HepG2 (cell line): ENCODE measurements around the gene TNS1.

Source experiments
- ATF7 ChIP-seq, 2 experiments: fragments of 450-650 bp in 1 of 2; sonication (generic) in 1 of 2; formaldehyde crosslinking in 1 of 2; IDR thresholded peaks; 2 replicates each; pipeline versions ENCODE4 v1.4.0 to v1.6.1; 2016 to 2020; ENCODE audit warnings: antibody characterized with exemption in 1 of 2, mild to moderate bottlenecking in 1 of 2, missing genetic modification reagents in 1 of 2
- EZH2 ChIP-seq: conservative IDR thresholded peaks from 2 replicates; pipeline ENCODE4 v1.6.1; 2012; ENCODE audit warnings: mild to moderate bottlenecking, low read depth, low read length, moderate library complexity
- HDAC2 ChIP-seq: sonication (generic); formaldehyde crosslinking; IDR thresholded peaks from 2 replicates; pipeline ENCODE4 v1.4.0; 2020; ENCODE audit warnings: missing genetic modification reagents
- IRF2 ChIP-seq: IDR thresholded peaks from 2 replicates; pipeline ENCODE4 v1.6.1; 2018; ENCODE audit warnings: missing genetic modification reagents, missing compliant biosample characterization
- NFIC ChIP-seq: IDR thresholded peaks from 2 replicates; pipeline ENCODE4 v1.6.1; 2012; ENCODE audit warnings: mild to moderate bottlenecking, low read length, inconsistent platforms
- POLR2A ChIP-seq, 2 experiments: IDR thresholded peaks; 2 replicates each; pipeline ENCODE4 v1.6.1; 2011; ENCODE audit warnings: low read depth in 2 of 2, low read length in 2 of 2, mild to moderate bottlenecking in 1 of 2, moderate library complexity in 1 of 2; ENCODE audit not compliant: insufficient read depth in 1 of 2
- RAD21 ChIP-seq: fragments of 450-650 bp; formaldehyde crosslinking; IDR thresholded peaks from 2 replicates; pipeline ENCODE4 v1.5.0; 2020; ENCODE audit warnings: mild to moderate bottlenecking
- ZKSCAN5 ChIP-seq: sonication (generic); formaldehyde crosslinking; IDR thresholded peaks from 2 replicates; pipeline ENCODE4 v1.5.1; 2020; ENCODE audit warnings: mild to moderate bottlenecking, missing genetic modification reagents
- ZKSCAN8 ChIP-seq: IDR thresholded peaks from 2 replicates; pipeline ENCODE4 v1.6.1; 2016; ENCODE audit warnings: borderline replicate concordance, missing genetic modification reagents, missing compliant biosample characterization
- ZNF382 ChIP-seq: sonication (generic); formaldehyde crosslinking; IDR thresholded peaks from 2 replicates; pipeline ENCODE4 v1.5.0; 2020; ENCODE audit warnings: missing genetic modification reagents, mild to moderate bottlenecking, borderline replicate concordance
- ZNF713 ChIP-seq: sonication (generic); formaldehyde crosslinking; IDR thresholded peaks from 2 replicates; pipeline ENCODE4 v1.4.0; 2020; ENCODE audit warnings: mild to moderate bottlenecking, missing genetic modification reagents
- TF ChIP-seq, protein P1 (sequence below): sonication (generic); formaldehyde crosslinking; IDR thresholded peaks from 2 replicates; pipeline ENCODE4 v1.5.0; 2020; ENCODE audit warnings: mild to moderate bottlenecking, missing genetic modification reagents, moderate library complexity
- TF ChIP-seq, protein P2 (sequence below): sonication (generic); formaldehyde crosslinking; IDR thresholded peaks from 2 replicates; pipeline ENCODE4 v1.8.0; 2022; ENCODE audit warnings: mild to moderate bottlenecking, missing genetic modification reagents, moderate library complexity
- TF ChIP-seq, protein P3 (sequence below): IDR thresholded peaks from 2 replicates; pipeline ENCODE4 v1.6.1; 2012; ENCODE audit warnings: inconsistent platforms

DNA sequence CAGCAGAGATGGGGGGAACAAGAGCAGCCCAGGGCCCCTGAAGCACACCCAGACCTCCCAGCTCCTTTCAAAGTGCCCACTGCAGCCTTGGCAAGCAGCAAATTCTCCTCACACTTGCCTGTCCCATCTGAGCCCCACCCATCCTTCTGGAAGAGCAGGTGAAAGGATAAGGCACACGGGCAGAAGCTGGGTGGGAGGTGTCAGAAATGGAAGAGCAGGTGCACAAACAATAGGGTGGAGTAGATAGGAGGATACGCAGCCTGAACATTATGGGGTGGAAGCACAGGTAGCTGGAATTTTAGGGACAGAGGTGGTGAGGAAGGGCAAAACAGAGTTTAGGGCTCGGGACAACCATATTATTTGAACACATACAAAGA is 69.2 kb downstream of the TNS1 start:
- TF ChIP-seq ATF7 (IDR thresholded peaks at IDR 0.05) (no peak), ATF7 (CRISPR knock-in tag; IDR thresholded peaks at IDR 0.05) (no peak), ZKSCAN8 (no peak), POLR2A (IDR thresholded peaks at IDR 0.05; ENCODE audit: insufficient read depth in 1 of 2, low read depth in 2 of 2, low read length in 2 of 2) (no peak), ZNF713 (no peak), ZKSCAN5 (CRISPR knock-in tag) (no peak), EZH2 (no peak), IRF2 (CRISPR knock-in tag) (no peak), ZNF382 (CRISPR knock-in tag) (no peak), NFIC (no peak), HDAC2 (no peak), RAD21 (CRISPR knock-in tag) (no peak)
- TF ChIP-seq, protein P1, sequence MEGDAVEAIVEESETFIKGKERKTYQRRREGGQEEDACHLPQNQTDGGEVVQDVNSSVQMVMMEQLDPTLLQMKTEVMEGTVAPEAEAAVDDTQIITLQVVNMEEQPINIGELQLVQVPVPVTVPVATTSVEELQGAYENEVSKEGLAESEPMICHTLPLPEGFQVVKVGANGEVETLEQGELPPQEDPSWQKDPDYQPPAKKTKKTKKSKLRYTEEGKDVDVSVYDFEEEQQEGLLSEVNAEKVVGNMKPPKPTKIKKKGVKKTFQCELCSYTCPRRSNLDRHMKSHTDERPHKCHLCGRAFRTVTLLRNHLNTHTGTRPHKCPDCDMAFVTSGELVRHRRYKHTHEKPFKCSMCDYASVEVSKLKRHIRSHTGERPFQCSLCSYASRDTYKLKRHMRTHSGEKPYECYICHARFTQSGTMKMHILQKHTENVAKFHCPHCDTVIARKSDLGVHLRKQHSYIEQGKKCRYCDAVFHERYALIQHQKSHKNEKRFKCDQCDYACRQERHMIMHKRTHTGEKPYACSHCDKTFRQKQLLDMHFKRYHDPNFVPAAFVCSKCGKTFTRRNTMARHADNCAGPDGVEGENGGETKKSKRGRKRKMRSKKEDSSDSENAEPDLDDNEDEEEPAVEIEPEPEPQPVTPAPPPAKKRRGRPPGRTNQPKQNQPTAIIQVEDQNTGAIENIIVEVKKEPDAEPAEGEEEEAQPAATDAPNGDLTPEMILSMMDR (CRISPR knock-in tag), result no peak
- TF ChIP-seq, protein P2, sequence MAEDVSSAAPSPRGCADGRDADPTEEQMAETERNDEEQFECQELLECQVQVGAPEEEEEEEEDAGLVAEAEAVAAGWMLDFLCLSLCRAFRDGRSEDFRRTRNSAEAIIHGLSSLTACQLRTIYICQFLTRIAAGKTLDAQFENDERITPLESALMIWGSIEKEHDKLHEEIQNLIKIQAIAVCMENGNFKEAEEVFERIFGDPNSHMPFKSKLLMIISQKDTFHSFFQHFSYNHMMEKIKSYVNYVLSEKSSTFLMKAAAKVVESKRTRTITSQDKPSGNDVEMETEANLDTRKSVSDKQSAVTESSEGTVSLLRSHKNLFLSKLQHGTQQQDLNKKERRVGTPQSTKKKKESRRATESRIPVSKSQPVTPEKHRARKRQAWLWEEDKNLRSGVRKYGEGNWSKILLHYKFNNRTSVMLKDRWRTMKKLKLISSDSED (CRISPR knock-in tag), result no peak
- TF ChIP-seq, protein P3, sequence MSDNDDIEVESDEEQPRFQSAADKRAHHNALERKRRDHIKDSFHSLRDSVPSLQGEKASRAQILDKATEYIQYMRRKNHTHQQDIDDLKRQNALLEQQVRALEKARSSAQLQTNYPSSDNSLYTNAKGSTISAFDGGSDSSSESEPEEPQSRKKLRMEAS, result no peak
